GF-D8 (cell line): Measurements from ENCODE around the gene TNFRSF6B.
"Not testable (repeated sequence)": the region's sequence is repeated elsewhere in the genome, so short reads cannot be mapped to it uniquely, and the experiment has no call there.

ENCODE experiments used
- DNase-seq: peaks from one replicate; lab custom pipeline; 2025; lab: John Stamatoyannopoulos, UW

The TNFRSF6B gene, protein sequence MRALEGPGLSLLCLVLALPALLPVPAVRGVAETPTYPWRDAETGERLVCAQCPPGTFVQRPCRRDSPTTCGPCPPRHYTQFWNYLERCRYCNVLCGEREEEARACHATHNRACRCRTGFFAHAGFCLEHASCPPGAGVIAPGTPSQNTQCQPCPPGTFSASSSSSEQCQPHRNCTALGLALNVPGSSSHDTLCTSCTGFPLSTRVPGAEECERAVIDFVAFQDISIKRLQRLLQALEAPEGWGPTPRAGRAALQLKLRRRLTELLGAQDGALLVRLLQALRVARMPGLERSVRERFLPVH

DNA sequence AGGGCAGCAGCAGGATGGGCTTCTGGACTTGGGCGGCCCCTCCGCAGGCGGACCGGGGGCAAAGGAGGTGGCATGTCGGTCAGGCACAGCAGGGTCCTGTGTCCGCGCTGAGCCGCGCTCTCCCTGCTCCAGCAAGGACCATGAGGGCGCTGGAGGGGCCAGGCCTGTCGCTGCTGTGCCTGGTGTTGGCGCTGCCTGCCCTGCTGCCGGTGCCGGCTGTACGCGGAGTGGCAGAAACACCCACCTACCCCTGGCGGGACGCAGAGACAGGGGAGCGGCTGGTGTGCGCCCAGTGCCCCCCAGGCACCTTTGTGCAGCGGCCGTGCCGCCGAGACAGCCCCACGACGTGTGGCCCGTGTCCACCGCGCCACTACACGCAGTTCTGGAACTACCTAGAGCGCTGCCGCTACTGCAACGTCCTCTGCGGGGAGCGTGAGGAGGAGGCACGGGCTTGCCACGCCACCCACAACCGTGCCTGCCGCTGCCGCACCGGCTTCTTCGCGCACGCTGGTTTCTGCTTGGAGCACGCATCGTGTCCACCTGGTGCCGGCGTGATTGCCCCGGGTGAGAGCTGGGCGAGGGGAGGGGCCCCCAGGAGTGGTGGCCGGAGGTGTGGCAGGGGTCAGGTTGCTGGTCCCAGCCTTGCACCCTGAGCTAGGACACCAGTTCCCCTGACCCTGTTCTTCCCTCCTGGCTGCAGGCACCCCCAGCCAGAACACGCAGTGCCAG lies at the start of gene TNFRSF6B:
Gene TNFRSF6B, plus strand, starts transcription at position 25 of the 729 bp plus-strand sequence. Its CDS starts 116 bp downstream, at position 141.
- no peak for DNase-seq

DNA sequence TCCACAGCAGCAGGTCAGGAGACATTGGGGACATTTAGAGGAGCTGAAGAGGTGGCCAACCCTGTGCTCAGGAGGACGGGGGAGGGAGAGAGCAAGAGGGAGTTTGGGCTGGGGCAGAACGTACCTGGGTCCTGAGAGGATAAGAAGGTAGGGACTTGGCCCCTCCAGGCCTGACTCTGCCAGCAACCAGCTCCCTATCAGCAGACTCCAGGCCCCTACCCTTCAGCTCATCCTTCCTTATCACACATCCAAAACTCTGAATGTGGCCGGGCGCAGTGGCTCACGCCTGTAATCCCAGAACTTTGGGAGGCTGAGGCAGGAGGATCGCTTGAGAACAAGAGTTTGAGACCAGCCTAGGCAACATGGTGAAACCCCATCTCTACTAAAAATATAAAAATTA lies 48.3 kb upstream of the TNFRSF6B start:
- no peak for DNase-seq

DNA sequence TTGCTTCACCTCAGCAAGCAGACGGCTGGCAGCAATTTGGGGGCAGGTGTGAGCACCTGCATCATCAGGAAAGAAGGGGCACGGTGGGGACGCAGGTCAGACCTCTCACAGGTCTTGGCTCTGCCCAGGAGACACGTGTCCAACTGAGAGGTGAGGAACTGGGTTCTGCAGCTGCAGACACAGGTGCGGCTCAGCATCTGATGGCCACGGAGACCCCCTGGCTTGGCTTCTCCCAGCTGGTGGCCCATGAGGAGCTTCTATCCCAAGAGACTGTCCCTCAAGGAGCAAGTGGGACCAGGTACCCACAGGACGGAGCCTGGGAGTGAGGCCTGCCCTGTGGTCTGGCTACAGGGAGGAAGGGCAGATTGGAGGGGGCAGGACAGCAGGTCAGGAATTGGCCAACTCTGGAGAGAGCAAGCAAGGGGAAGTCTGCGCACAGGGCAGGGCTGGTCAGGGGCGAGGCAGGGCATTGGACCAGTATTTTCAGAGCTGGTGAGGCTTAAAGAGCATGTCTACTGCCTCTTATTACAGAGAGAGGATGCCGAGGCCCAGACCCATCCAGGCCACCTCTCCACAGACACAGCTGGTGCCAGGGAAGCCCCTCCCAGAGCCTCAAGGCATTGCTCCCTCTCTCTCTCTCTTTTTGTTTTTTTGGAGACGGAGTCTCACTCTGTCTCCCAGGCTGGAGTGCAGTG lies 47.4 kb upstream of the TNFRSF6B start:
- DNase-seq, result no peak

DNA sequence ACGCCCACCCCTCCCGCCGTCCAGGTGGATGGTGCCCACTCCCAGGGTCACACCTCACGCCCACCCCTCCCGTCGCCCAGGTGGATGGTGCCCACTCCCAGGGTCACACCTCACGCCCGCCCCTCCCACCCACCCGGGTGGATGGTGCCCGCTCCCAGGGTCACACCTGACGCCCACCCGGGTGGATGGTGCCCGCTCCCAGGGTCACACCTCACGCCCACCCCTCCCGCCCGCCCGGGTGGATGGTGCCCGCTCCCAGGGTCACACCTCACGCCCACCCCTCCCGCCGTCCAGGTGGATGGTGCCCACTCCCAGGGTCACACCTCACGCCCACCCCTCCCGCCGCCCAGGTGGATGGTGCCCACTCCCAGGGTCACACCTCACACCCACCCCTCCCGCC lies 46.0 kb upstream of the TNFRSF6B start:
- DNase-seq, result not testable (repeated sequence)

DNA sequence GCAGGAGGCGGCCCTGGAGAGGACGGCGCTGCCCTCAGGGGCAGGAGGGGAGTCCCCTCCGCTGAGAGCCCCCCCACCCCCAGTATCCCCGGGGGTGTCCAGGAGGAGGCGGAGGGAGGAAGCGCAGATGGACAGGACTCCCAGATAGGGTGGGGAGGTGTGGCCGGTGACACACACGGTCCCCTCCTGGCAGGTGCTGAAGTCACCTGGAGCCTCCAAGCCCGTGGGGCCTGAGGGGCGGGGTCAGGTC lies 44.6 kb upstream of the TNFRSF6B start:
- no peak for DNase-seq

DNA sequence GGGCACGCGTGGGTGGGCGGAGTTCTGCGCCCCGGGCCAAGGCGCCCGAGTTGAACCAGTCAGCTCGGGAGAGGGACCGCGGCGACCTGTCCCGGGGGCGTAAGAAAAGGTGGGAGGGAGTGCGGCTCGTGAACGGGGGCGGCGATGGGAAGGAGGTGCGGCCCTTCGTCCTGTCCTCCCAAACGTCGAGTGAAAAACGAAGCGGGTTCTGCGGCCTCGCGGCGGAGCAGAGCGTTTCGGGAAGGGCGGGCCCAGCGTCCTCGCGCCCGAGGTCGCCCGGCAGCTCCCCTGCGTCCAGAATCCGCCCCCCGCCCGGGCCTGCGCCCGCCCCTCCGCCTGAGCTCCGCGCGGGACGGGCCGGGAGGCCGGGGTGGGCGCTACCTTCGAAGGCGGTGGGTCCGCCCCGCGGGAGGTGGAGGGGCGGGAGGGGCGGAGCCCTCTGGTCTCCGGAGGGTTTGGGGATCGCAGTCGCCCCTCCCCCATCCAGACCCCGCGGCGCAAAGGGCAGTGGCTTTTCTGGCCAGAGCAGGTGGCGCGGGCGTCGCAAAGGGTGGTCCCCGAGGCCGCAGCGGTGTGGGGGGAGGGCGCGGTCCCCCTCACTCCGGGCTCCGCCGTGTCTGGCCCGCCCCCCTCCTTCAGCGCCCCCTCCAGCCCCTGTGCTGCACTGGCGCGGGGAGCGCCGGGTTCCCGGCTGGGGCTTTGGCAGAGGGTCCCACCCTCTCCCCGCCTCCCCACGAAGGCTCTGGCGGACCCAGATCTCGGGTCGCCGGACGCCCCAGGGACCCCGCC lies 44.1 kb upstream of the TNFRSF6B start:
- DNase-seq, result no peak

DNA sequence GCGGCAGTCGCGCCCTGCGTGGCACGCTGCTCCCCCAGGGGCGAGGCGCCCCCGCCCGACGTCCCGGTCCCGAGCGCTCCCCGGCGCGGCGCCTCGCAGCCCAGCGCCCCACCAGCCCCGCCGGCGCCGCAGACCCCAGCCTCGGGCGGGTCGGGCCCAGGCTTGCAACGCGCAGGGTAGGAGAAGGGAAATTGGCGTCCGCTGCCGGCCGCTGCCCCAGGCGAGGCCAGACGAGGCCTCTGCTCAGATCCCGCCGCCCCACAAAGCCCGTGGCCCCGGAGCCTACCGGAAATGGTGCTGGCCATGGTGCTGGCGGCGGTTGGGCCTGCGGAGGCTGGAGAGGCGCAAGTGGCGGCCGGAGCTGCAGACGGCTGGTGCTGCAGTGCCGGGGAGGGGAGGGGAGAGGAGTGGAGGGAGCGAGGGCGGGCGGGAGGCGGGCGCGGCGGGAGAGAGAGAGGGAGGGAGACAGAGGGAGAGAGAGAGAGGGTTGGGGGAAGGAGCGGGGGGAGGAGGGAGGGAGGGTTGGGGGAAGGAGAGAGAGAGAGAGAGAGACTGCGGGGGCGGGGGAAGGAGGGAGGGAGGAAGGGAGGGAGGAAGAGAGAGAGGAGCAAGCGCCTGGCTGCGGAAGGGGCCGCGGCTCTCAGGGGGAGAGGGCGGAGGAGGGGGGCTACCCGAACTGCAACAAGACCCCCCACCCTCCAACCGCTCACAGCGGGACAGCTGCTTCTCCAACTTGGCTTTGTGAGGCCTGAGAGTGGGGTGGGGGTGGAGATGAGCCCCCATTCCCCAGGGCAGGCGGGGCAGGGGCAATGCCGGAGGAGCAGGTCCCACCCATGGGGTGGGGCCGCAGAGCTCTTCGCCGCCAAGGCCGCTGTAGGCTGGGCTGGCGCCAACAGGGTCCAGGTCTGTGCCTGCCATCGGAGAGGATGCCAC lies 43.1 kb upstream of the TNFRSF6B start, which contains the start of gene STMN3:
Gene STMN3, minus strand, starts transcription at position 384 of the 933 bp plus-strand sequence. Its CDS starts 79 bp downstream, at position 305.
- peak; percentile 77 for DNase-seq

DNA sequence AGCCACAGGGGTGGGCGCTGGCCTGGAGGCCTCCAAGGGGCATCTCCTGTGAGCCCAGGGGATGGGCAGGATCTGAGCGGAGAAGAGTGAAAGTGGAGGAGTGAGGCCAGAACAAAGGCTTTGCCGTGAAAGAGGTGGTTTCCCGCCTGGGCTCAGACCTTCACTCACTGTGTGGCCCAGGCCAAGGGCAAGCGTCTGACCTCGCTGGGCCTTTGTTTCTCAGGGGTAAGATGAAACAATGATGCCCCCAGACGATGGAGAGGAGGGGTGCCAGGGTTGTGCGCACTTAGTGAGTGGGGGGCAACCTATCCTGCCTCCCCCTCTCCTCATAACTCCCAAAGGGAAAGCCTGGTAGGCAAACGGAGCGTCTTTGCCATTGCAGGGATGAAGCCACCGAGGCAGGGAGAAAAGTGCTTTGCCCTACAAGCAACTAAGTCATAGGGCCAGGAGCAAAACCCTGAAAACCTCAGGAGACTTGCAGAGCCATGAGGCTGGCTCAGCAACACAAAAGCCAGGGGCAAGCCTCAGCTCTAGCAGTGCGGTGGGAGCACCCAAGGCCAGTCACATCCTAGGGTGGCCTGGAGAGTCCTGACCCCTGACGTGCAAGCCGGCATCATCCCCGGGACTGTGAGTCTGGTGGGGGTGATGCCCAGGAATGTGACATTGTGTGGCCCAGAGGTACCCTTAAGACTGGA lies 42.3 kb upstream of the TNFRSF6B start:
- DNase-seq, result no peak

DNA sequence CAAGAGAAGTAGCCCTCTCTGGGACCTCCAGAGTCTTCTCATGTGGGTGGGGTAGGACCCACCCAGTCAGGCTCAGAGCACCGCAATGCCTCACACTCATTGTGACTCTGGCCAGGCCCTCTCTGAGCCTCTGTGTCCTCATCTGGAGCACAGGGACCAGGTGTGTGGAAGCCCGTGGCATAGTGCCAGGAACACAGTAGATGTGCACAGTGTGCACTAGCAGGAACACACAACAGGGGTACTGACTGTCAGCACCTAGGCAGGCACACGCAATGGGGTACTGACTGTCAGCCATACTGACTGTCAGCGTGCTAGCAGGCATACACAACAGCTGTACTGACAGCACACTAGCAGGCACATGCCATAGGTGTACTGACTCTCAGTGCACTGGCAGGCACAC lies 41.2 kb upstream of the TNFRSF6B start:
- DNase-seq, result no peak

DNA sequence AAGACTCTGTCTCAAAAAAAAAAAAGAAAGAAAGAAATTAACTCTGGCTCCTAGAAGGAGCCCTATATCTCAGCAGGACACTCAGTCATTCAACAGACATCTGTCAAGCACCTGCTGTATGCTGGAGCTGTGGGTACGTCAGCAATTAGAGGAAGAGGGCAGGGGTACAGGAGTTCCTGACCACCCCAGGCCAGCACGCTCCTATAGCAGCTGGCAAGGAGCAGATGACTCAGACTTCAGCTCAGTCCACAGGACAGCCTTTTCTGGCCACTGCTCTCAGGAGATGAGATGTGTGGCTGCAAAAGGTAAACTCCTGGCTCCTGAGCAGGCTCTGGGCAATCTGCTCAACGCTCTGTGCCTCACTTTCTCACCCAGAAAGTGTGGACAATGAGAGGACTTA lies 40.0 kb upstream of the TNFRSF6B start:
- no peak for DNase-seq

DNA sequence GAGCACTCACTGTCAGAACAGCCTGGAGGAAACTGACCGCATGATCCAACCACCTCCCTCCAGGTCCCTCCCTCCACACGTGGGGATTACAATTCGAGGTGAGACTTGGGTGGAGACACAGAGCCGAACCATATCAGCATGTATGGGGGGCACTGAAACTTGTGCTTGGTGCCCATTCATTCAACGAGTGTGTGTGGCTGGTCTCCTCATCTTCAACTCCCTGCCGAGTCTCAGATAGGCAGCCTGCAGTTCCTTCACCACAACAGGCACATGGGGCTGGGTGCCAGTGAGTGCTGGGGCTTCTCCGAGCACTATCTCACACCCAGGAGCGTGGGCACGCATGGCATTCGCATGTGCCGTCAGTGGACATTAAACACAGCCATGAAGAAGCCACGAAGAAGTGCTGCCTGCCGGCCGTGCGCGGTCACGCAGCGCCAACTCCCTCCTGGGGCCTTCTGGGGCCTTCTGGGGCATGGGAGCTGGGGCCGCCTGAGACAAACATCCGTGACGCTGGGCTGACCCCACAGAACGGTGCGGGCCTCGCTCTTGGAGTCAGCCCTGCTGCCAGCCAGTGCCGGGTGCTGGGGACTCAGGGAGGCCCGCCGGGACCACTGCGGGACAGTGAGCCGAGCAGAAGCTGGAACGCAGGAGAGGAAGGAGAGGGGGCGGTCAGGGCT lies 39.1 kb upstream of the TNFRSF6B start:
- DNase-seq, result peak; percentile 52

DNA sequence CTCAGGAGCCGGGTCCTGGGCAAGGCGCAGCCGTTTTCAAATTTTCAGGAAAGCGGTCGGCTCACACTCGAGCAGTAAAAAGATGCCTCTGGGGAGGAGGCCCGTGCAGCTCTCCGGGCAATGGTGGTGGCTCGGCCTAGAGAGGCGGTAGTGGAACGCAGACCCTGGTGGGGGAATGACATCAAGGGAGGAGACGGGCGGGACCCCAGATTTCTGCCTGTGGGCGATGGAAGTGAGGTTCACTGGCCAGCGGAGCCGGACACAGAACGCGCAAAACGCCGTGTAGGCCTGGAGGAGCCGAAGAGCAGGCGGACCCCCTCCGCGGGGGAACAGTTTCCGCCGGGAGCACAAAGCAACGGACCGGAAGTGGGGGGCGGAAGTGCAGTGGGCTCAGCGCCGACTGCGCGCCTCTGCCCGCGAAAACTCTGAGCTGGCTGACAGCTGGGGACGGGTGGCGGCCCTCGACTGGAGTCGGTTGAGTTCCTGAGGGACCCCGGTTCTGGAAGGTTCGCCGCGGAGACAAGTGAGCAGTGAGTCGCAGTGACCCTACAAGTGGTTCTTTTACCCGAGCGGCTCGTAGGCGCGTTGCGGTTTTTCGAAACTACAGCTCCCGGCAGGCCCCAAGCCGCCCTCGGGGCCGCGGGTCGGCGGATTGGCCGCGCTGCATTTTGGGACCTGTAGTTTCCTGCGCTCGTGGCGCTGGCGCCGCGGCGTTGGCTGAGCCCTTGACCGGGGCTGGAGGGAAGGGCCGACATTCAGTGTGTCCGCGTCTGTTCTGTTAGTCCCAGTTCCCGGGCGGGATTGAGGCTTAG lies 38.3 kb upstream of the TNFRSF6B start, which contains the start of gene RTEL1:
Gene RTEL1, plus strand, starts transcription at position 376 of the 812 bp plus-strand sequence. CDS start 1,091 bp downstream, outside the sequence.
- DNase-seq, result peak; percentile 68

DNA sequence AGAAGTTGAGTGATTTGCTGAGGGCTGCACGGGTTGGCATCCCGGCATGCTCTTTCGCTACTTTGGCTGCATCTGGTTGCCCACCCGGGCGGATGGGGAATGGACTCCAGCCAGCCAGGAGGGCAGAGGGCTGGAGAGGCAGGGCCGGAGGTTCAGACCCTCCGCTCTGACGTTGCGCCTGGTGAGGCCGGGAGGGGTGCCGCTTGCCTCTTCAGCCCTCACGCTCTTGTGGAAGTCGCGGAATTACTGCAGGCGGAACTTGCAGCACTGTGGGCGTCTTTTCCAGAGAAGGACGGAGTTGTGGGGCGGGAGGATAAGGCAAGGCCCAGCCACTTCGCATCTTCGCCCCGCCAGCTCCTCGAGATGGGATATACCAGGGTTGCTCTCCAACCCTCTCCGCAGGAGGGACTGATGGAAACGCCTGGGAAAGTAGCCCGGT lies 37.7 kb upstream of the TNFRSF6B start:
- DNase-seq, result no peak

DNA sequence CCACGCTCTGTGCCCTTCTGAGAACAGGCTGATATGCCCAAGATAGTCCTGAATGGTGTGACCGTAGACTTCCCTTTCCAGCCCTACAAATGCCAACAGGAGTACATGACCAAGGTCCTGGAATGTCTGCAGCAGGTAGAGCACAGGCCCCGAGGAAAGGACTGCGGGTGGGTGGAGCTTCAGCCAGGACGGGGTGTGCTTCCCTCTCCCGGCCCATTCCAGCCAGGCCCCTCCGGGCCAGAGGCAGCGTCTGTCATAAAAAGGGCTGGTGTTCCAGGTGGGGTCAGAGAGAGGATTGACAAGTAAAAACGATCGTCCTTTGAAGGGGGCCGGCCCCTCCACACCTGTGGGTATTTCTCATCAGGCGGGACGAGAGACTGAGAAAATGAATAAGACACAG lies 37.1 kb upstream of the TNFRSF6B start:
- DNase-seq, result no peak

DNA sequence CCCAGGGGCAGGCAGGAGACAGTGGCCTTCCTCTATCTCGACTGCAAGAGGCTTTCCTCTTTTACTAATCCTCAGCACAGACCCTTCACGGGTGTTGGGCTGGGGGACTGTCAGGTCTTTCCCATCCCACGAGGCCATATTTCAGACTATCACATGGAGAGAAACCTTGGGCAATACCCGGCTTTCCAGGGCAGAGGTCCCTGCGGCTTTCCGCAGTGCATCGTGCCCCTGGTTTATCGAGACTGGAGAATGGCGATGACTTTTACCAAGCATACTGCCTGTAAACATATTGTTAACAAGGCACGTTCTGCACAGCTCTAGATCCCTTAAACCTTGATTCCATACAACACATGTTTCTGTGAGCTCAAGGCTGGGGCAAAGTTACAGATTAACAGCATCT lies 36.3 kb upstream of the TNFRSF6B start:
- DNase-seq, result not testable (repeated sequence)

DNA sequence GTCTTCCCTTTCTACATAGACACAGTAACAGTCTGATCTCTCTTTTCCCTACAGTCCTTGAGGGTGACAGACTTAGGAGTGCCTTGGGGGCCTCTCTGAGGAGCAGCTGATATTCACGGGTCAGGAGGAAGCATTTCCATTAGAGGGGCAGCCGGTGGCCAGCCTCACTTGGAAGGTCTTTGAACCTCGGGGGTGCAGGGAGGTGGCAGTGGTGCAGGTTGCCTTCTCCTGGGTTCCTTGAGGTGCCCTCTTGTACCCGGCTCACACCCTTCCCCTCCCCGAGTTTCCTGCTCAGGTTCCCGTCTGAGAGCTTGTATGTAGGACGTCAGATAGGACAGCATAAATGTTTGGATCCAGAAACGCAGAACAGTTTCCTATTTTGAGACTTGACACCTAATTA lies 35.8 kb upstream of the TNFRSF6B start:
- DNase-seq, result no peak

DNA sequence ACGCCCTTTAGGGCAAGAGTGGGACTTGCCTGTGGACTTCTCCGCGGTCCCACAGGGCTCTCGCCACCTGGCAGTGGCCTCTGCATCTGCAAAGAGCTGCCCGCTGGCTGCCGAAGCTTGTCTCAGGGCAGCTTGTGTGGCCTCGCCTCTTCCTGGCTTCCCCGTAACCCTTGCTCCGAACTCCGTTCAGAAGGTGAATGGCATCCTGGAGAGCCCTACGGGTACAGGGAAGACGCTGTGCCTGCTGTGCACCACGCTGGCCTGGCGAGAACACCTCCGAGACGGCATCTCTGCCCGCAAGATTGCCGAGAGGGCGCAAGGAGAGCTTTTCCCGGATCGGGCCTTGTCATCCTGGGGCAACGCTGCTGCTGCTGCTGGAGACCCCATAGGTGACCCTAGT lies 35.3 kb upstream of the TNFRSF6B start:
- DNase-seq, result no peak

DNA sequence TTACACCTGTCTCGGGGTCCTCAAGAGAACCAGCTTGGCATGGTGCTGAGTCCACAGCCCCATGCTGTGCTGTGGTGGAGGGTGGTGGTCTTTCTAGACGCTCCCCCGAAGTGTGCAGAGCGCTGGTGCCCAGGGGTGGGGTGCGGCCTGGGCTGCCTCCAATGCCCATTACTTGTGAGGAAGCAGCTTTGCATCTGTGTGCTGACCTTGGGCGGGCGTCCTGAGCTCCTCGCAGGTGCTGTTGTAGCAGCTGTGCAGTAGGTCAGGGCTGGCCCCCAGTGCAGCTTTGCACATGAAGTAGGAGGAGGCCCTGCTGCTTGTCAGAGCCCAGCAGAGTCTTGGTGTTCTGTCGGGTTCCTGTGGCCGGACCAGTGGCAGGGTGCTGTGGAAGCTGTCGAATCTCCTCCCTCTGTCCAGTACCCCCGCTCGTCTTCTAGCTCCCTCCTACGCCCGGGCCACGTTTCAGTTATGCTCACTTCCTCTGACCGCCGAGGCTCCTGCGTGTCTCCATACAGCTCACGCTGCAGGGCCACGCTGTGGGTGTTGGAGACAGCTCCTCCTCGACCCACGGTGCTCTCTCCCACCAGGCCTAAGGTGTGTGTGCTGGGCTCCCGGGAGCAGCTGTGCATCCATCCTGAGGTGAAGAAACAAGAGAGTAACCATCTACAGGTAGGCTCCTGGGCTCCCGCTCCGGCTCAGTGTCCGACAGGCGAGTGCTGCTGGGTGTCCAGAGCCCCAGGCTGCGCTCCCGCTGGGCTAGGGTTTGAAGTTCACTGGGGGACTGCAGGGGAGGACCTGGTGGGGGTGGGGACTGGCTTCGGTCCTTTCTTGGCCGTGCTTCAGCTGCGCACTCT lies 34.3 kb upstream of the TNFRSF6B start:
- DNase-seq, result no peak
